ENCODE results near the gene IRF9.

IRF9 gene

DNA sequence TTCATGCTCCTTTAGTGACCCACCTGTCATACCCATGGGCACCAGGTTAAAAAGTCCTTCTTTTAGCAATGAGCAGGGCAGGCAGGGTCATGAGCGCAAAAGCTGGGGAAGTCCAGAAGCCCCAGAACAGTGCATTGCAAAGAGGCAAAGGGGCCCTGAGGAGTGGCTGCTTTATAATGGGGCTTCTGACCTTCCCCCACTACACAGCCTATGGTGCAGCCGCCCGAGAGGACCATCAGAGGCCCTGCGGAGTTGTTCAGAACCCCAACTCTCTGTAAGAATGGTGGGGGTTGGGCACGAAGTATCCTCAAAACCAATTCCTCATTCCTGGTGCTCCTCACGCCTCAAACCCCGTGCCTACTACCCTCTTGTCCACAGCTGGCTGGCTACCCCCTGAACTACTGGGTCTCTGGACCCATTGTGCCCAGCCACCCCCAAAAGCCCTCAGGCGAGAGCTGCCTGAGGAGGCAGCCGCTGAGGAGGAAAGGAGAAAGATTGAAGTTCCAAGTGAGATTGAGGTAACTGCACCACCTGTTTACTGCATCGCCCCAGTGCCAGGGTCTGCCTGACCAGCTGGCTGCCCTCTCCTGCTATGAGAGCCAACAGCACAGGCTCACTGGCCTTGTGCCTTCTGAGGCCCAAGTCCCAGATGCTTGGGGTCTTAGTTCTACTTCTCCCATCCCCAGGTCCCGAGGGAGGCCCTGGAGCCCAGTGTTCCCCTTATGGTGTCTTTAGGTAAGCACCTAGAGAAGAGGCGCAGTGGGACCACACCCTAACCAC, 17.5 kb downstream of the IRF9 start:
- DNase-seq: no peak

DNA sequence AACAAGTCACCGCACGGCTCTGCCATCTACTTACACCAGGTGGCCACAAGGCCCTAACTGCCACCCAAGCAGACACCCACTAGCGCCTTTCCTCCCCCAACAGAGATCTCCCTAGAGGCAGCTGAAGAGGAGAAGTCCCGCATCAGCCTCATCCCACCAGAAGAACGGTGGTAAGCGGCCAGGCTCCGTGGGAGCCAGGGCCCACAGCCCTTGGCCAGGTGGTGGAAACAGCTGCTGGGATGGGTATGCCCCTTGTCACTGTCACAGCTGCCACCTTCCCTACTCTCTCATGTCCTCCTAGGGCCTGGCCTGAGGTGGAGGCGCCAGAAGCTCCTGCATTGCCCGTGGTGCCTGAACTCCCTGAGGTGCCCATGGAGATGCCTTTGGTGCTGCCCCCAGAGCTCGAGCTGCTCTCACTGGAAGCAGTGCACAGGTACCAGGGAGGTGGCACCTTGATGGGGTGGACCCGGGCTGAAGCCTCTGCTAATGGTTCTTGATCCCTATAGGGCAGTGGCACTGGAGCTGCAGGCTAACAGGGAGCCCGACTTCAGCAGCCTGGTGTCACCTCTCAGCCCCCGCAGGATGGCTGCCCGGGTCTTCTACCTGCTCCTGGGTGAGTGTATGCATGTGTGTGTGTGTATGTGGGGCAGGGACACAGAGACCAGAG, 18.4 kb downstream of the IRF9 start:
- no peak for DNase-seq

DNA sequence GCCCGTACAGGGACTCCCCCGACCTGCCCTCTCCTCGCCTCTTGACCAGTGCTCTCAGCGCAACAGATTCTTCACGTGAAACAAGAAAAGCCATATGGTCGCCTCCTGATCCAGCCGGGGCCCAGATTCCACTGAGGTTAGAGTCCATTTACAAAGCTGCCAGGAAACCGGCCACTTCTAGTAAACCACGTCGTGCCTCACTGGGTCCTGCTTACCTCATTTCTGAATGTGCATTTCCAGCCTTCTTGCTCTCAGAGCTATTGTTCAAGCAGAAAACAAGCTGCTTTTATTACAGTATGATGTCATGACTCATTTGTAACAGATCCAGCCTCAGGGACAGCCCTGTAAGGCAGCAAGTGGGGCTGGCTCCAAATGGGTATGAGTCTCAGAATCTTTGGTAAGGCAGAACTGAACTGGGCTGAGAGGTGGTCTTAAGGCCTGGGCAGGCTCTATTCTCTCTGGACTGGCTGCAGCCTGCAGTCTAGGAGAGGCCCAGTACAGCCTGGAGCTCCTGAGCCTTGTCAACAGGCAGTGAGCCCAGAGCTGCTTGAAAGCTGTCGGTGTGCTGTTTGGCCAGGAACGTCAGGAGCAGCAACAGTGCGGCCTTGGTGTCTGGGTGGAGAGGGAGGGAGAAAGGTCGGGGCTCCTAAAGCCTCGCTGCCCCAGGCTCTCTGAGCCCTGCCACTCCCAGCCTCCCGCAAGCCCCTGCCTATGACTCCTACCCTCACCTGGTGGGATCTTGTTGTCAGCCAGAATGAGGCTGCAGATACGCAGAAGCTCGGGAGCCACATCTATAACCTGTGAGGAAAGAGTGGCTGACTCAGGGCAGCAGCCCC, 19.1 kb downstream of the IRF9 start:
- DNase-seq: no peak

DNA sequence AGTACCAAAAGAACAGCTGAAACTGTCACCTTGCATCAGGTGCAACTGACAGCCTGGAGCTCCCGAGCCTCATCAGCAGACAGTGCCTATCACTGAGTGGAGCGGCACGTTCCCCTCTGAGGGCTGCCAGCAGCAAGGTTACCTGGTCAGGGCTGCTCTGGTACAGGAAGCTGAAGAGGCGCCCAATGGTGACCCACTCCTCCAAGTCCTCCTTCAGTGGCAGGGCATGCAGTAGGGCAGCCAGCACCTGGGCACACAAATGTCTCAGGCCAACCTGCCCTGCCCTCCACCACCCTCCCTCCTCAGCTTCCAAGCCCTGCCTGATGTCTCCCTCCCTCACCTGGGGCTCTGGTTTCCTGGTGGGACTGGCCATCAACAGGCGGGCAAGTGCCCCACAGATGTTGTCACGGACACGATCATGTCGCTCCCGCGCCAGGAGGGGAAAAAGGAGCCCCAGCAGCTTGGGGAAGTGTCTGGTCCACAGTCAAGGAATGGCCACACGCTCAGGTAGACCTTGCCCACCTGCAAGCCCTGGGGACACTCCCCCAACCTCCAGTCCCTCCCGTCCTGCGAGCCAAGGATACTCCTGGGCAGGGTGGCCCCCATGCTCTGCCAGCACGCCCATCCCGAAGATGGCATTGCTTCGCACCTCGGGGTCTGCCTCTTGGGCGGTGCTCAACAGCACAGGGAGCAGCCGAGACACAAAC, 20.5 kb downstream of the IRF9 start:
- DNase-seq: no peak

DNA sequence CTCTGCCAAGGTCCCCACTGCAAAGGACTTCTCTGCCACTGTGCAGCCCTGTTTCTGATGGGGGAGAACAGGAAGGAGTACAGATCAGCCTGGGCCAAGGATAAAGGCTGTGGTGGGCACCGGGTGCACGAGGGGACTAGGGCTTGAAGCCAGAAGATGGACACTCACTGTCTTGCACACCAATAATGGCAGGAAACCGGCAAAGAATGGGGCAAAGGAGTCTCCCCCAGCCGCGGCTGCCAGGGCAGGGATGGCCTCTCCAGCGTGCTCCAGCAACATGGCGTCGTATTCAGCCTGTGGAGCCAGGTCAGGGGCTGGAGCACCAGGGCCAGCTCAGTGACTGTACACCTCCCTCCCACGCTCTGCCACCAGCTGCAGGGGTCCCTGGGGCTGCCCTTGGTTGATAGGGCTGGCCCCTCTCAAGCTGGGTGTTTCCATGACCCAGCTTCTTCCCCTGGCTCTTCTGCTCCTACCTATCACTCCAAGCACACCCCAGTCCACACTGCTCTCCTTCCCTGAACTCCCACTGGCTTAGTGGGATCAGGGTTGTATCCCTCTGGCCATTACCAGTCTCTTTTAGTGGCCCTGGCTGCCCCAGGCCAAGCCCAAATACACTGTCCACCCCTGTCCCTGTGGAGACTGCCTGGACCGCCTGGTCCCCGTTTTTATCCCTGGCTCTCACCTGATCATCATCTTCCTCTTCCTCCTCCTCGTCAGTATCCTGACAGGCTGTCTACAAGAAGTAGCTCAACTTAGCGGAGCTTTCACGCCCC, 21.2 kb downstream of the IRF9 start:
- DNase-seq: no peak

DNA sequence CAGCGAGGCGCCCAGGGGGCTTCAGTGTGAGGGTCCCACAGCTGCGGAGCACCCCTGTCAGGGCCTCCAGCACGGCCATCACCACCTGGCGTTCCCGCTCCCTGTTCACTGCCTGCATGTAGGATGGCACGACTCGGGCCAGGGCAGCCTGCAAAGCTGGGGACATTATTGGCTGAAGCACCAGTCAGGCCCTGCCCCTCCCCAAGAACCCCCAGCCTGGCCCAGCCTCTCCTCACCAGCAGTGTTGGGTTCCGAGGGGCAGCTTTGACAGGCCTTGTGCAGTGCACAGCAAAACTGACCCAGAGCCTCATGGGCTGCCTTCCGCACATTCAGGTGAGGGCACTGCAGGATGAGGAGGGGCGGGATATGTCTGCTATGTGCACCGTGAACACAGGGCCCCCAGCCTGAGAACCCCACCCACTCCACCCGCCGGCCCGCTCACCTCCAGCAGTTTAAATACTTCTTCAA, 22.0 kb downstream of the IRF9 start:
- DNase-seq: no peak

DNA sequence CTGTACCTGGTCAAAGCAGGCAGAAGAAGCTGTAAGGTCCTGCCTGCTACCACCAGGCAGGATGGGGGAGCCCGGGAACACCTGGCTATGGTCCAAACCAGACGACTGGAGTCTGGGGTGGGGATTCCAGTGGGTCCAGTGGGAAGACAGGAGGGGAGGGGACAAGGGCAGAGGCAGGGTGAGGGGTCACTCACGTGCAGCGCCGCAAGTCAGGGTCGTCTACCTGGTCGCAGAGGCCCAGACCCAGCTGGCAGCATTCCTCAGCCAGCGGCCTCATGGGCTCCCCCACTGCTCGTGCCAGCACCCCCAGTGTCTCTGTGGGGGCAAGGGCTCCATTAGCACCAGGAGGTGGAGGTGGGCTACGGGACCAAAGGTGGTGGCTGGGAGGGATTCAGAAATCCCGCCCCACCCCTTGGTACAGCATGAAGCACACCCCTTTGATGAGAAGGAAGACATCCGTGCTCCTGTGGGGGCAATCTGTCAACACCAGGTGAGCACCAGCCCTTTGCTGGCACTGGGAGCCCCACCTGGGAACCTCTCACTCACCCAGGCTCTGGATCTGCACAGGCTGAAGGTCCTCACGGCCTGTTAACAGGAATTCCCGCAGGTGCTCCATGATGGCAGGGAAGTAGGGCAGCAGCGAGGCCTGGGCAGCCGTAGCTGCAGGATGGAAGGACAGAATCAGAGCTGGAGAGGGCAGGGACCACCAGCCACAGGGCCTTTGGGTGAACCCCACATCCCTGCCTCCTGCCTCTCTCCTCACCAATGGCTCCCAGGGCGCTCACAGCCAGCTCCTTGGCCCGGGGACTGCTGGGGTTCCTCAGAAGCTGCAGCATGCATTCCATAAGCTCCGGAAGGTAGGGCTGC, 23.3 kb downstream of the IRF9 start:
- no peak for DNase-seq

DNA sequence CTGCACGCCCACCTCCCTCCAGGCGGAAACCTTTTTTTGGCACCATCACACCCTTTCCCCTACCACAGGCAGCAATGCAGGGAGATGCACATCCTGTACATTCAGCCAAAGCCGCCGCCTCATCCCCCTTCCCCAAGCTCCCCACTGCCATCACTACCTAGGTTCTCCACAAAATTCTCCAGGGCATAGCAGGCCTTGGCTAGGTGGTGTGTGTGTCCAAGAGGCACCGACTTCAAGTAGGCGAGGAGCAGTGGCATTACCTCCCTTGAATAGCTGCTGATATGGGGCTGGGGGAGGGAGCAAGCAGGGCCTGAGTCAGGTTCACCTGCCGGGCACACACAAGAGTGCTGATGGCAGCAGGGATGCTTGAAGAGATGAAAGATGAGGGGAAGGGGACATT, 24.0 kb downstream of the IRF9 start:
- DNase-seq: no peak

DNA sequence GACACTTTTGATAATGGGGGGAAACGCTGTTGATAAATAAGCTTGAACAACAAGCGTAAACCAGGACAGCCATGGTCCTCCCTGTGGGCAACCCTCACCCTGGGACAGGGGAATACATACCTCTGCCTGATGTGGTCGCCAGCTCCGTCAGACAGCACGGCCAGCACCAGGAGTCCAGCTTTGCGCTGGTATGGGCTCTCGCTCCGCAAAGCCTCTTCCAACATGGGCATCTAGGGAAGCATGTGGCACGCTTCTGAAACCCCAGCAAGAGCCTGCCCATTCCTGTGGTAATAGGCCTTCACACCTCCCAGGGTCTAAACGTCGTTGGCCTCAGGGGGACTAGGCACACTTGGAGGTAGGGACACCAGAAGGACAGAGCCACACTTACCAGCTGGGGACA, 24.7 kb downstream of the IRF9 start:
- DNase-seq: no peak

DNA sequence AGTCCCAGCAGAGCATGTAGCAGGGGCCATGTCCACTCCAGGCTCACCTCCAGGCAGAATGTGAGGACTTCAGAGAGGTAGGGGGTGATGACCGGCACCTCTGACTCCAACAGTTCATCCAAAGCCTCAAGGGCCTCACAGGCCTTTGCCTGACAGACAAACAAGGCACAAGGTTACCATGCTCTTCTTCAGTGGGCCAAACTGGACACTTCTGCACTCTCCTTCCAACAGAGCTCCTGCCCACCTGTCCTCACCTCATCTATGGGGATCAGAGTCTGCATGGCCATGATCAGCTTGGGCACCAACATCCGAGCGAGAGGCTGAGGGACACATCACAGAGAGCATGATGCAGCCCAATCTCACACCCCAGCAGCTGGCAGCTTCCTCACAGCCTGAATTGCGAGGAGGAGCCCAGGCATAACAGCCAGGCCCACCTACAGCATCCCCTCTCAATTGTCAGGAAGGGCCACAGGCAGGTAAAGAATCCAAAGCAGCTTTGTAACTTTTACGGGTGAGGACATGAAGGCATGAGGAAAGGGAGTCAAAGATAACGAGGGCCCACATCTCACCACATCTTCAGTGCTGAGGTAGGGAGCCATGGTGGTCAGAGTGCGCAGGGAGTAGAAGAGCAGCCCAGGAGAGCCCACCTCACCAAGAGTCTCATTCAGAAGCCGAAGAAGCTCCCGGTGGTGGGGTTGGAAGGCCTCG, 25.9 kb downstream of the IRF9 start:
- no peak for DNase-seq

DNA sequence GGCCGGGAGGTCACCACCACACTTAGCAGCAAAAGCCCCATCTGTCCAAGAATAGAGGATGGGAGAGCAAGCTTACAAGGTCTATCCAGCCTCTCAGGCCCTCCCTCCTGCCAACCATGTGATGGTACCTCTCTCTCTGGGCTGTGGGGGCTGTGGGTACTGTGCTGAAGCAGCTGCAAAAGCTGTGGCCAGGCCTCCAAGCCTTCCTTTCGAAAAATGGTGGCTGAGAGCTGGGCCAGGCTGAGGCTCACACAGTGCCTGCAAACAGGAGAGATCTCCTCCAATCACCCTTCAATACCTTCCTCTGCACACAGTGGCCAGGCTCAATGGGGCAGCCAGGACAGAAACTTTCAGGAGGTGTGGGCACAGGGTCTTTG, 26.5 kb downstream of the IRF9 start:
- no peak for DNase-seq

DNA sequence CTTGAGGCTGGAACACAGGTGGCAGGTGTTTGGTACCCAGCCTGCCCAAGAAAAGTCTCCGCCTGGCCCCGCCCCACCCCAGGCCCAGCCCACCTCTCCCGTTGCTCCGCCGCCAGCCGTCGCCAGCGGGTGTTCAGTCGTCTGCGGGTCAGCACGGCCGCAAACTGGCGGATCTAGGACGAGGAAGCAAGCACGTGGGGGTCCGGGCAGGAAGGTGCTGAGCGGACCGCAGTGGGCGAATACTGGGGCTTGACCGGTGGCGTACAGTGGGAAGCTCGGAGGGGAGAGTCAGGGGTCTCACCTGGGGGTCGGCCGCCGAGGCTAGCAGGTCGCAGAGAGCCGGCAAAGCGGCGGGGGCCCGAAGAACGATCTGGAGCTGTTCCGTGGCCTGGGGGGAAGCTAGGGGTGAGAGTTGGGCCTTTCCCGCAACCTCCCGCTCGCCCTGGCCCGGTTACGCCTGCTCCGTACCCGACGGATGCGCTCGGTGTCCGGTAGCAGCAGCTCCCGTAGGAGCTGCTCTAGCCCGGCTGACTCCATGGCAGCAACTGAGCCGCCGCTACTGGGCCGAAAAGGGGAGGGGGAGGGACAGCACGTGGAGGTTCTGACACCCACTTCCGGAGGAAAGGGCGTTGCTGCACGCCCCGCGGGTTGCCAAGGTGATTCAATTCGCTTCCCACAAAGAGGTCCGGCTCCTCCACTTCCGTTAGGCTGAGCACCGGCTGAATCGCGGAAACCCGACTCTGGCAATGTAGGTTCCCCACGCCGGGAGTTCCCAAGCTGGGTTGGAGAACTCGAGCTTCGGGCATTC, 27.4 kb downstream of the IRF9 start, which contains the start of gene IPO4:
Gene IPO4, minus strand, starts transcription at position 566 of the 808 bp plus-strand sequence. Its CDS starts 29 bp downstream, at position 537.
- peak; percentile 93 for DNase-seq

DNA sequence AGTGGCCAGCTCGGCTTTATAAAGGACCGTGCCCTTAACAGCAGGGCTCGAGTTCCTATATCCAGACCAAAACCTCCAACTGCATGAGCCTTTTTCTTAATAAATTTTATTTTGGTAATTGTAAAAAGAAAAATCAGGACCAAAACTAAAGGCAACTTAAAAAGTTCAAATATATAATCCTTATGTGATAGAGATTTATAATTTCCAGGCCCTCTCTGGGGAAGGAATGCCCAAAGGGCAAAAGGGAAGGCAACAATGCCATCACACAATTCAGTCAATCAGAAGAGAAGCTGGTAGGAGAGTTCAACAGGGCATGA, 28.0 kb downstream of the IRF9 start:
- DNase-seq: no peak

DNA sequence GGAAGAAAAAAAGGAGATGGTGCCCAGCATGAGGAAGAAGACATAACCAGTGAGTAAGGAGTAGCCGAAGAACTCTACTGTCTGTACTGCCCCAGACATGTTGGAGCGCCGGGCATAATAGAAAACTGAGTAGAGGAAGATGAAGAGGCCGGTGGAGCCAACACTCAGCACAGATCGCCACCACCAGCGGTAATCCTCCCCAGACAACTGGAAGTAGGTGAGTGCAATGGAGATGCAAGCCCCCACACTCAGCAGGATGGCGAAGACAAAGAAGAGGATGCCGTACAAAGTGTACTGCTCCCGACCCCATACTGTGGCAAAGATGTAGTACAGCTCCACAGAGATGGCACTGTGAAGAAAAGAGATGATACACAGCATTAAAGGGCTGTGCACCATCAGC, 28.4 kb downstream of the IRF9 start:
- no peak for DNase-seq

DNA sequence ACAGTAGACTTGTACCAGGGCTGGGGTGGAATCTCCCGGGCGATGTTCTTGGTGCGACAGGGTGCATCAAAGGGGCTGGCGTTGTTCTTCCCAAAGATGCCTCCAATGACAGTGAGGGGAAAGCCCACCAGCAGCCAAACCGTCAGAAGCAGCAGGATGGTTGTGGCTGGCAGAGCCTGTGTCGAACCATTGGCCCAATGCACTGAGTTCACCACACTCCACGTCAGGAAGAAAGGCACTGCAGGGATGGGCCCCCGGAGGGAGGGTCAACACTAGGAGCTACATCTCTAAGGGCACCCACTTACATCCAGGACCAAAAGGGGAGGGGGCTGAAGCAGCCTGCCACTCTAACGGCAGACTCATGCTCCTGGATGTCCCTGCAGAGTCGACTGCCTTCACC, 29.4 kb downstream of the IRF9 start:
- DNase-seq: no peak

DNA sequence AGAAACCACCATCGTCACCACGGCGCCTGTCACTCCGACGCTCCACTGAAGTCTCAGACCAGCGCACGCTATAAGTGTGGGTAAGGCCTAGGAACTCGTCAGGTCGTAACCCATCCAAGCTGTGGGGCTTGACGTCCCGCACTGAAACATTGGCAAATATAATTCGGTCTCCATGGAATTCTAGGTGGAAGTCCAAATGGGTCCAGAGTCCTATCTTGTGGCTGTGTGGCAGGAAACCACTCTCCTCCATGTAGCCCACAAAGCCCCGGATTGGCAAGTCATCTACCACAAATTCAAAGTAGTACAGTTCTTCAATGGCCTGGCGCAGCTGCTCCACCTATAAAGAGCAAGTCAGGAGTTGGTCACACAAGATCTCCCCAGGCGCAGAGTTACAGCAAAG, 31.9 kb downstream of the IRF9 start:
- DNase-seq: no peak

DNA sequence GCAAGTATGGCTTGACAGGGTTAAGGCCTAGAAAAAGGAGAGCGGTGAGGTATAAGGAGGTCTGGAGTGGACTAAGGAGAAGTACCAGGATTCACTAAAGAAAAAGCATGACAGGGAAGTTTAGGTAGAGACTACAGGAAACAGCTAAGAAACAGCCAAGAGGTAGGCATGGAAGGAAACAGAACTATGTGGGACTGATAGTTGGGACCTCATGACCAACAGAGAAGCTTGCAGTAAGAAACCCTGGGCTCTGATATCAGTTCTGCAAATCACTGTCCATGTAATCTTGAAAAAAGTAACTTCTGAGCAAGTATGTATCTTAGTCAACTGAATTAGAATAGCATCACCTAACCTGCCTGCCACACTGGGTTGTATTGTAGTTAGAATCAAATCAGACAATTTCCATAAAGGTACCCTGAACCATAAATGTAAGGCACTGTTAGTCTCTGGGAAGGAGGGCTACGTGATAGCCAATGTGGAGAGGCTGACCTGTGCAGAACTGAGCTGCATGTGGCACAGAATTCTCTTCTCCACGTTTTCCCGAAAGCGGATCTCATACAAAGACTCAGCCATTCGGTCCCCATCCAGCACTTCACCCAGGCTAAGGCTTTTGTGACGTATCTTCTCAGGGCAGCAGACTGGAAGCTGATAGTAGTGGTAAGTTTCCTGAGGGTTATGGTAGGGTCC, 33.3 kb downstream of the IRF9 start:
- DNase-seq: no peak

DNA sequence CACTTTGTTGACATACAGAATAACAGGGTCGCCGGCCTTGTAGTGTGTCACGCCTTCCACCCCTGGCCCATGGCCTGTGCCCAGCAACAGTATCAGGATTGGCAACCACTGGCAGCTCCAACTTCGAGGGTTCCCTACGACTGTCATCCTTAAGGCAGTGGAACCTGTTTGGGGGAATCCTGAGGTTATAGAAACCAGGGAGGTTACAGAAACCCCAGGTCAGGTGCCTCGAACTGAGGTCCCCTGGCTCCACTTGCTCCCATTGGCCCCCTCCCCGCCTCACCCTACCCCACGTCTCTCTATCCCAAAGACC, 33.8 kb downstream of the IRF9 start:
- DNase-seq: no peak
